ENCODE data around the gene ATP8B1. TPM values are rescaled to one million over a fixed set of nuclear protein-coding genes. Genes with fewer than 3 reads are reported as not detected.

The ATP8B1 gene
- total and polyA plus RNA-seq, 9 of the 15 experiments (the other 6 are each of a cell fraction or from before 2014, with no cell fraction given): 0.01 to 0.22 (median 0.03) TPM; not detected in 3

DNA sequence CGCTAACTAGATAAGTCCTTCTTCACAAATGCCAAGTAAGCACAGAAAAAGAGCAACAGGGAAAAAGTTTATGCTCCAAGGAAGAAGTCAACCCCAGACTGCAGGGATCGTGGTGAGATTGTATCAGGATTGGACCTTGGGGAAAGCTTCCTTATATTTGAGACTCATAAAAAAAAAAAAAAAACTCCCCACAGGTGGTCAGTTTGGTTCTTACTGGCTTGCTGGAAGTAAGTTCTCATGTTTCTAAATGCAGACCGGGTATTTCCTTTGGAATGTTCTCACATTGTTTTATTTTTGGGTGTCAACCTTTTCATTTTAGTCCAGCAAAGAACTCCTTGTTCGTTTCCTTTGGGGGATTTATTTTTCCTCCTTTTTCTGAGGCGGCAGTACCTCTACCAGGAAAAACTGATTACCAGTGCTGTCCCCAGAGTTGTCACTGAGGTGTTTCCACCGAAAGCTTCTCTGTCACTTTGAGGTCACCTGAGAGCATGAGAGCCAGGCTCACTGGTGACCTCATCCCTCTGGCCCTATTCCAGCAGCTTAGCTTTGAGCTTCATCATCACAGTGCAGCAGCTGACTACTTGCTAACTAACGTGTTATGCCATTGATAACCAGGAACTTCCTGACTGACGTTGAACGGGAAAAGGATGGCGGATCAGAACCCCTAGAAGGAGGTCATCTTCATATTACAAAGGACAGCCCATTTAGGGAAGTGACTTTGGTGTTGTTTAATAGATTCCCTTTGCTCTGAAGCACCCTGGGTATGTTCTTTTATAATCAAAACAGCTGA is 16.8 kb upstream of the ATP8B1 start (continued):
- TF ChIP-seq, protein P1, sequence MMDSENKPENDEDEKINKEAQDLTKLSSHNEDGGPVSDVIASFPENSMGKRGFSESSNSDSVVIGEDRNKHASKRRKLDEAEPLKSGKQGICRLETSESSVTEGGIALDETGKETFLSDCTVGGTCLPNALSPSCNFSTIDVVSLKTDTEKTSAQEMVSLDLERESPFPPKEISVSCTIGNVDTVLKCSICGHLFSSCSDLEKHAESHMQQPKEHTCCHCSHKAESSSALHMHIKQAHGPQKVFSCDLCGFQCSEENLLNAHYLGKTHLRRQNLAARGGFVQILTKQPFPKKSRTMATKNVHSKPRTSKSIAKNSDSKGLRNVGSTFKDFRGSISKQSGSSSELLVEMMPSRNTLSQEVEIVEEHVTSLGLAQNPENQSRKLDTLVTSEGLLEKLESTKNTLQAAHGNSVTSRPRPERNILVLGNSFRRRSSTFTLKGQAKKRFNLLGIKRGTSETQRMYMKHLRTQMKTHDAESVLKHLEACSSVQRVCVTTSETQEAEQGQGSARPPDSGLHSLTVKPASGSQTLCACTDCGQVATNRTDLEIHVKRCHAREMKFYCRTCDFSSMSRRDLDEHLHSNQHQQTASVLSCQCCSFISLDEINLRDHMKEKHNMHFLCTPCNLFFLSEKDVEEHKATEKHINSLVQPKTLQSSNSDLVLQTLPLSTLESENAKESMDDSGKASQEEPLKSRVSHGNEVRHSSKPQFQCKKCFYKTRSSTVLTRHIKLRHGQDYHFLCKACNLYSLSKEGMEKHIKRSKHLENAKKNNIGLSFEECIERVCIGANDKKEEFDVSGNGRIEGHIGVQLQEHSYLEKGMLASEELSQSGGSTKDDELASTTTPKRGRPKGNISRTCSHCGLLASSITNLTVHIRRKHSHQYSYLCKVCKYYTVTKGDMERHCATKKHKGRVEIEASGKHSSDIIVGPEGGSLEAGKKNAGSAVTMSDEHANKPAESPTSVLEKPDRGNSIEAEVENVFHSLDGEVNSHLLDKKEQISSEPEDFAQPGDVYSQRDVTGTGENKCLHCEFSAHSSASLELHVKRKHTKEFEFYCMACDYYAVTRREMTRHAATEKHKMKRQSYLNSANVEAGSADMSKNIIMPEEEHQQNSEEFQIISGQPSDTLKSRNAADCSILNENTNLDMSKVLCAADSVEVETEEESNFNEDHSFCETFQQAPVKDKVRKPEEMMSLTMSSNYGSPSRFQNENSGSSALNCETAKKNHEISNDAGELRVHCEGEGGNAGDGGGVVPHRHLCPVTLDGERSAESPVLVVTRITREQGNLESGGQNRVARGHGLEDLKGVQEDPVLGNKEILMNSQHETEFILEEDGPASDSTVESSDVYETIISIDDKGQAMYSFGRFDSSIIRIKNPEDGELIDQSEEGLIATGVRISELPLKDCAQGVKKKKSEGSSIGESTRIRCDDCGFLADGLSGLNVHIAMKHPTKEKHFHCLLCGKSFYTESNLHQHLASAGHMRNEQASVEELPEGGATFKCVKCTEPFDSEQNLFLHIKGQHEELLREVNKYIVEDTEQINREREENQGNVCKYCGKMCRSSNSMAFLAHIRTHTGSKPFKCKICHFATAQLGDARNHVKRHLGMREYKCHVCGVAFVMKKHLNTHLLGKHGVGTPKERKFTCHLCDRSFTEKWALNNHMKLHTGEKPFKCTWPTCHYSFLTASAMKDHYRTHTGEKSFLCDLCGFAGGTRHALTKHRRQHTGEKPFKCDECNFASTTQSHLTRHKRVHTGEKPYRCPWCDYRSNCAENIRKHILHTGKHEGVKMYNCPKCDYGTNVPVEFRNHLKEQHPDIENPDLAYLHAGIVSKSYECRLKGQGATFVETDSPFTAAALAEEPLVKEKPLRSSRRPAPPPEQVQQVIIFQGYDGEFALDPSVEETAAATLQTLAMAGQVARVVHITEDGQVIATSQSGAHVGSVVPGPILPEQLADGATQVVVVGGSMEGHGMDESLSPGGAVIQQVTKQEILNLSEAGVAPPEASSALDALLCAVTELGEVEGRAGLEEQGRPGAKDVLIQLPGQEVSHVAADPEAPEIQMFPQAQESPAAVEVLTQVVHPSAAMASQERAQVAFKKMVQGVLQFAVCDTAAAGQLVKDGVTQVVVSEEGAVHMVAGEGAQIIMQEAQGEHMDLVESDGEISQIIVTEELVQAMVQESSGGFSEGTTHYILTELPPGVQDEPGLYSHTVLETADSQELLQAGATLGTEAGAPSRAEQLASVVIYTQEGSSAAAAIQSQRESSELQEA (IDR thresholded peaks at IDR 0.05; ENCODE audit: low read depth): no peak
- TF ChIP-seq SMAD2 (IDR thresholded peaks at IDR 0.05; ENCODE audit: low read depth, low read length) (no peak), ZNF695 (CRISPR knock-in tag; IDR thresholded peaks at IDR 0.05) (no peak), HEY1 (CRISPR knock-in tag; IDR thresholded peaks at IDR 0.05; ENCODE audit: borderline replicate concordance) (no peak), ZNF146 (CRISPR knock-in tag; IDR thresholded peaks at IDR 0.05; ENCODE audit: unreplicated experiment) (no peak), MAFG (tag; conservative IDR thresholded peaks at IDR 0.05) (no peak), NFIC (IDR thresholded peaks at IDR 0.05) (peak; percentile 98), PTTG1 (tag; IDR thresholded peaks at IDR 0.05; ENCODE audit: low read depth) (no peak)
- TF ChIP-seq, protein P2, sequence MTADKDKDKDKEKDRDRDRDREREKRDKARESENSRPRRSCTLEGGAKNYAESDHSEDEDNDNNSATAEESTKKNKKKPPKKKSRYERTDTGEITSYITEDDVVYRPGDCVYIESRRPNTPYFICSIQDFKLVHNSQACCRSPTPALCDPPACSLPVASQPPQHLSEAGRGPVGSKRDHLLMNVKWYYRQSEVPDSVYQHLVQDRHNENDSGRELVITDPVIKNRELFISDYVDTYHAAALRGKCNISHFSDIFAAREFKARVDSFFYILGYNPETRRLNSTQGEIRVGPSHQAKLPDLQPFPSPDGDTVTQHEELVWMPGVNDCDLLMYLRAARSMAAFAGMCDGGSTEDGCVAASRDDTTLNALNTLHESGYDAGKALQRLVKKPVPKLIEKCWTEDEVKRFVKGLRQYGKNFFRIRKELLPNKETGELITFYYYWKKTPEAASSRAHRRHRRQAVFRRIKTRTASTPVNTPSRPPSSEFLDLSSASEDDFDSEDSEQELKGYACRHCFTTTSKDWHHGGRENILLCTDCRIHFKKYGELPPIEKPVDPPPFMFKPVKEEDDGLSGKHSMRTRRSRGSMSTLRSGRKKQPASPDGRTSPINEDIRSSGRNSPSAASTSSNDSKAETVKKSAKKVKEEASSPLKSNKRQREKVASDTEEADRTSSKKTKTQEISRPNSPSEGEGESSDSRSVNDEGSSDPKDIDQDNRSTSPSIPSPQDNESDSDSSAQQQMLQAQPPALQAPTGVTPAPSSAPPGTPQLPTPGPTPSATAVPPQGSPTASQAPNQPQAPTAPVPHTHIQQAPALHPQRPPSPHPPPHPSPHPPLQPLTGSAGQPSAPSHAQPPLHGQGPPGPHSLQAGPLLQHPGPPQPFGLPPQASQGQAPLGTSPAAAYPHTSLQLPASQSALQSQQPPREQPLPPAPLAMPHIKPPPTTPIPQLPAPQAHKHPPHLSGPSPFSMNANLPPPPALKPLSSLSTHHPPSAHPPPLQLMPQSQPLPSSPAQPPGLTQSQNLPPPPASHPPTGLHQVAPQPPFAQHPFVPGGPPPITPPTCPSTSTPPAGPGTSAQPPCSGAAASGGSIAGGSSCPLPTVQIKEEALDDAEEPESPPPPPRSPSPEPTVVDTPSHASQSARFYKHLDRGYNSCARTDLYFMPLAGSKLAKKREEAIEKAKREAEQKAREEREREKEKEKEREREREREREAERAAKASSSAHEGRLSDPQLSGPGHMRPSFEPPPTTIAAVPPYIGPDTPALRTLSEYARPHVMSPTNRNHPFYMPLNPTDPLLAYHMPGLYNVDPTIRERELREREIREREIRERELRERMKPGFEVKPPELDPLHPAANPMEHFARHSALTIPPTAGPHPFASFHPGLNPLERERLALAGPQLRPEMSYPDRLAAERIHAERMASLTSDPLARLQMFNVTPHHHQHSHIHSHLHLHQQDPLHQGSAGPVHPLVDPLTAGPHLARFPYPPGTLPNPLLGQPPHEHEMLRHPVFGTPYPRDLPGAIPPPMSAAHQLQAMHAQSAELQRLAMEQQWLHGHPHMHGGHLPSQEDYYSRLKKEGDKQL (CRISPR knock-in tag; IDR thresholded peaks at IDR 0.05; ENCODE audit: borderline replicate concordance): no peak
- TF ChIP-seq, protein P3, sequence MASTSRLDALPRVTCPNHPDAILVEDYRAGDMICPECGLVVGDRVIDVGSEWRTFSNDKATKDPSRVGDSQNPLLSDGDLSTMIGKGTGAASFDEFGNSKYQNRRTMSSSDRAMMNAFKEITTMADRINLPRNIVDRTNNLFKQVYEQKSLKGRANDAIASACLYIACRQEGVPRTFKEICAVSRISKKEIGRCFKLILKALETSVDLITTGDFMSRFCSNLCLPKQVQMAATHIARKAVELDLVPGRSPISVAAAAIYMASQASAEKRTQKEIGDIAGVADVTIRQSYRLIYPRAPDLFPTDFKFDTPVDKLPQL (IDR thresholded peaks at IDR 0.05; ENCODE audit: extremely low read depth, insufficient read length): no peak
- TF ChIP-seq, protein P4, sequence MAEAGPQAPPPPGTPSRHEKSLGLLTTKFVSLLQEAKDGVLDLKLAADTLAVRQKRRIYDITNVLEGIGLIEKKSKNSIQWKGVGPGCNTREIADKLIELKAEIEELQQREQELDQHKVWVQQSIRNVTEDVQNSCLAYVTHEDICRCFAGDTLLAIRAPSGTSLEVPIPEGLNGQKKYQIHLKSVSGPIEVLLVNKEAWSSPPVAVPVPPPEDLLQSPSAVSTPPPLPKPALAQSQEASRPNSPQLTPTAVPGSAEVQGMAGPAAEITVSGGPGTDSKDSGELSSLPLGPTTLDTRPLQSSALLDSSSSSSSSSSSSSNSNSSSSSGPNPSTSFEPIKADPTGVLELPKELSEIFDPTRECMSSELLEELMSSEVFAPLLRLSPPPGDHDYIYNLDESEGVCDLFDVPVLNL (CRISPR knock-in tag; IDR thresholded peaks at IDR 0.05; ENCODE audit: low read depth): no peak
